ENCODE measurements around the gene CPED1. TPM values are rescaled to one million over a fixed set of nuclear protein-coding genes. Genes with fewer than 3 reads are reported as not detected.
"Not testable (repeated sequence)": the region's sequence is repeated elsewhere in the genome, so short reads cannot be mapped to it uniquely, and the experiment has no call there.

The CPED1 gene
- total RNA-seq, 1 donor from 2014 or later: 27.3 TPM

- no peaks in the 10 kb centered on the region for H3K9me3 ChIP-seq
- no peak overlapping the region for H3K27ac ChIP-seq
- no peak for DNase-seq (ENCODE audit: extremely low spot score in 2 of 2)
- no peak overlapping the region for H3K4me3 ChIP-seq
- intact Hi-C loops (cut with DNase I): no loop called here
- H3K4me1 ChIP-seq: no peaks in the 10 kb centered on the region
- TF ChIP-seq POLR2A (IDR thresholded peaks at IDR 0.05) (no peak), CTCF (IDR thresholded peaks at IDR 0.05) (no peak)
- no peaks in the 10 kb centered on the region for H3K36me3 ChIP-seq
- H3K27me3 ChIP-seq: no peaks in the 10 kb centered on the region
These were observed 255.8 kb downstream of the CPED1 start for GRCh38 chr7:121244120-121244870.

DNA sequence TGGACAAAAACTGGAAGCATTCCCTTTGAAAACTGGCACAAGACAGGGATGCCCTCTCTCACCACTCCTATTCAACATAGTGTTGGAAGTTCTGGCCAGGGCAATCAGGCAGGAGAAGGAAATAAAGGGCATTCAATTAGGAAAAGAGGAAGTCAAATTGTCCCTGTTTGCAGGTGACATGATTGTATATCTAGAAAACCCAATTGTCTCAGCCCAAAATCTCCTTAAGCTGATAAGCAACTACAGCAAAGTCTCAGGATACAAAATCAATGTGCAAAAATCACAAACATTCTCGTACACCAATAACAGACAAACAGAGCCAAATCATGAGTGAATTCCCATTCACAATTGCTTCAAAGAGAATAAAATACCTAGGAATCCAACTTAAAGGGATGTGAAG lies 262.9 kb downstream of the CPED1 start:
- H3K4me3 ChIP-seq; H3K27me3 ChIP-seq; H3K9me3 ChIP-seq; intact Hi-C loops (cut with DNase I); H3K27ac ChIP-seq; H3K4me1 ChIP-seq; H3K36me3 ChIP-seq; DNase-seq (ENCODE audit: extremely low spot score in 2 of 2): not testable (repeated sequence)

DNA sequence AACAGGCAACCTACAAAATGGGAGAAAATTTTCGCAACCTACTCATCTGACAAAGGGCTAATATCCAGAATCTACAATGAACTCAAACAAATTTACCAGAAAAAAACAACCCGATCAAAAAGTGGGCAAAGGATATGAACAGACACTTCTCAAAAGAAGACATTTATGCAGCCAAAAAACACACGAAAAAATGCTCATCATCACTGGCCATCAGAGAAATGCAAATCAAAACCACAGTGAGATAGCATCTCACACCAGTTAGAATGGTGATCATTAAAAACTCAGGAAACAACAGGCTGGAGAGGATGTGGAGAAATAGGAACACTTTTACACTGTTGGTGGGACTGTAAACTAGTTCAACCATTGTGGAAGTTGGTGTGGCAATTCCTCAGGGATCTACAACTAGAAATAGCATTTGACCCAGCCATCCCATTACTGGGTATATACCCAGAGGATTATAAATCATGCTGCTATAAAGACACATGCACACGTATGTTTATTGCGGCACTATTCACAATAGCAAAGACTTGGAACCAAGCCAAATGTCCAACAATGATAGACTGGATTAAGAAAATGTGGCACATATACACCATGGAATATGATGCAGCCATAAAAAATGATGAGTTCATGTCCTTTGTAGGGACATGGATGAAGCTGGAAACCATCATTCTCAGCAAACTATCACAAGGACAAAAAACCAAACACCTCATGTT lies 264.2 kb downstream of the CPED1 start:
- H3K27me3 ChIP-seq; H3K4me3 ChIP-seq; H3K9me3 ChIP-seq; intact Hi-C loops (cut with DNase I); H3K27ac ChIP-seq; DNase-seq (ENCODE audit: extremely low spot score in 2 of 2); H3K4me1 ChIP-seq; H3K36me3 ChIP-seq: not testable (repeated sequence)

GRCh38 chr7:121259826-121260225 lies 271.3 kb downstream of the CPED1 start:
- no peaks in the 10 kb centered on the region for H3K4me1 ChIP-seq
- DNase-seq (ENCODE audit: extremely low spot score in 2 of 2): no peak
- intact Hi-C loops (cut with DNase I): no loop called here
- no peaks in the 10 kb centered on the region for H3K27me3 ChIP-seq
- TF ChIP-seq CTCF (IDR thresholded peaks at IDR 0.05) (no peak), POLR2AphosphoS5 (IDR thresholded peaks at IDR 0.05; ENCODE audit: insufficient read depth in 1 of 2, low read depth in 1 of 2) (no peak), POLR2A (IDR thresholded peaks at IDR 0.05) (no peak)
- no peak overlapping the region for H3K4me3 ChIP-seq
- H3K9me3 ChIP-seq: no peaks in the 10 kb centered on the region
- no peak overlapping the region for H3K27ac ChIP-seq
- H3K36me3 ChIP-seq: no peaks in the 10 kb centered on the region

DNA sequence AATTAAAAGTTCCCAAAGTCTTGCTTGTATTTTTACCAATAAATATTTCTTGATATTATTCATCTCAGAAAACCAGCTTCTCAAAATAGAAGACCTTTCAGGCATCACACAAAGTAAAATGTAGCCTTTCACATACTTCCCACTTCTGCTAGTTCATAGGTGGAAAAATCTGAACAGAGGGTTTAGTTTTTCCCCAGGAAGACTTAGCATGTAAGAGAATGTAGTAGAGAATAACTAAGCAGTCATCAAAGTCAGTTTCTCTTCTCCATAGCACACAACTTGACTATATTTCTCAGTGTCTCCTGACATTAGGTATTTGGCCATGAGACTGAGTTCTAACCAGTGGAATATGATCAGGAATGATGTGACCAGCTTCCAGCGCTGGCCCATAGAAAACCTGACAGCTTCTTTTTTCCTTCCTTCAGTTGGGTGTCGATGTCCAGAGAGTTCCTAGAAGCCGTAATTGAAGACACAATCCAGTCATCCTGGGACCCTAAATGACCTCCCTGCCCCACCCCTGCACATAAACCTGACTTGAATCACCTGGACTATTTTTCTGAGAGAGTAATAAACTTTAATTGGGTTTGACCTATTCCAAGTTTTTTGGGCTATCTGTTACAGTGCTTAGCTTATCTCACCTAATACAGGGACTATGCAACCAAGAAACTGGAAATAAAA lies 272.8 kb downstream of the CPED1 start:
- intact Hi-C loops (cut with DNase I): no loop called here
- DNase-seq (ENCODE audit: extremely low spot score in 2 of 2): no peak
- H3K27ac ChIP-seq: no peak overlapping the region
- no peaks in the 10 kb centered on the region for H3K27me3 ChIP-seq
- H3K9me3 ChIP-seq: no peaks in the 10 kb centered on the region
- no peaks in the 10 kb centered on the region for H3K4me1 ChIP-seq
- H3K4me3 ChIP-seq: no peak overlapping the region
- H3K36me3 ChIP-seq: no peaks in the 10 kb centered on the region
- TF ChIP-seq POLR2AphosphoS5 (IDR thresholded peaks at IDR 0.05; ENCODE audit: insufficient read depth in 1 of 2, low read depth in 1 of 2) (no peak), CTCF (IDR thresholded peaks at IDR 0.05) (no peak), POLR2A (IDR thresholded peaks at IDR 0.05) (no peak)

- Histone ChIP-seq H3K27ac (no peak overlapping the region), H3K27me3 (no peaks in the 10 kb centered on the region), H3K36me3 (no peaks in the 10 kb centered on the region), H3K4me1 (no peaks in the 10 kb centered on the region), H3K9me3 (no peaks in the 10 kb centered on the region), H3K4me3 (no peak overlapping the region)
- no peak for TF ChIP-seq CTCF (IDR thresholded peaks at IDR 0.05)
- no peak for TF ChIP-seq POLR2AphosphoS5 (IDR thresholded peaks at IDR 0.05; ENCODE audit: insufficient read depth in 1 of 2, low read depth in 1 of 2)
- TF ChIP-seq POLR2A (IDR thresholded peaks at IDR 0.05): no peak
- DNase-seq (ENCODE audit: extremely low spot score in 2 of 2): no peak
- intact Hi-C loops (cut with DNase I): no loop called here
These were observed 273.7 kb downstream of the CPED1 start for GRCh38 chr7:121262221-121262620.

All from vagina (tissue), 2 donors.